Body of pancreas (tissue), 4 donors: ENCODE measurements around the gene TTPAL. TPM values are rescaled to one million over a fixed set of nuclear protein-coding genes. Genes with fewer than 3 reads are reported as not detected.

Experiments used
- ATAC-seq: fragments of 150-250 bp; one replicate; pipeline ENCODE4 v1.9.1; 2016
- DNase-seq, 4 donors: peaks; one replicate each; pipeline ENCODE4 v3.0.0-alpha.2; 2019
- H3K27ac ChIP-seq, 4 donors: fragments of 200-600 bp; sonication (generic); 1 replicate in 3 of 4; 2 replicates in 1 of 4; pipeline versions ENCODE4 v1.5.1 to v1.6.1; 2016 to 2019; ENCODE audit warnings: mild to moderate bottlenecking in 1 of 4, mixed read lengths in 1 of 4, moderate library complexity in 1 of 4
- H3K27me3 ChIP-seq, 2 donors: fragments of 200-600 bp; sonication (generic); one replicate each; pipeline ENCODE4 v1.6.0; 2016; ENCODE audit warnings: mild to moderate bottlenecking in 1 of 2
- H3K36me3 ChIP-seq, 2 donors: fragments of 200-600 bp; sonication (generic); replicated peaks in 1 of 2; 2 replicates each; pipeline ENCODE4 v1.5.1; 2016; ENCODE audit warnings: low read depth in 2 of 2; ENCODE audit not compliant: insufficient read depth in 1 of 2
- H3K4me1 ChIP-seq: fragments of 200-600 bp; sonication (generic); one replicate; pipeline ENCODE4 v1.6.0; 2016
- H3K4me3 ChIP-seq, 2 donors: fragments of 200-600 bp; sonication (generic); 1 replicate in 1 of 2; 2 replicates in 1 of 2; pipeline ENCODE4 v1.5.1; 2016 to 2019
- H3K9me3 ChIP-seq, 3 donors: fragments of 200-600 bp; sonication (generic); 1 replicate in 2 of 3; 2 replicates in 1 of 3; pipeline ENCODE4 v1.5.1; 2016
- POLR2A ChIP-seq, 3 donors: fragments of 450-650 bp; IDR thresholded peaks; one replicate each; pipeline ENCODE4 v1.6.1; 2016; ENCODE audit warnings: antibody characterized with exemption in 3 of 3, mild to moderate bottlenecking in 2 of 3
- WGBS, 2 donors: methylation state at CpG; one replicate each; pipeline ENCODE4 v1.1.5; 2017; 5-methylcytosine and 5-hydroxymethylcytosine counted together
- intact Hi-C: fragments of 100-400 bp; cut with DNase I; formaldehyde crosslinking; loops from one replicate; pipeline ENCODE4 v1.15.1; 2023
- total RNA-seq, 2 donors: library from RNA; depleted of rRNA; stranded (reverse); fragments of >200 nt; gene quantifications; one replicate each; pipeline ENCODE4 v1.1.0, GENCODE V29; 2016
- TF ChIP-seq, protein P1 (sequence below), 7 experiments: fragments of 450-650 bp in 4 of 7; fragments of 200-600 bp in 3 of 7; sonication (generic) in 3 of 7; IDR thresholded peaks; one replicate each; pipeline ENCODE4 v1.5.1; 2016 to 2019; ENCODE audit warnings: antibody characterized with exemption in 7 of 7

Gene TTPAL
- total RNA-seq, 2 donors from 2014 or later, result 8.3 to 9.9 TPM

DNA sequence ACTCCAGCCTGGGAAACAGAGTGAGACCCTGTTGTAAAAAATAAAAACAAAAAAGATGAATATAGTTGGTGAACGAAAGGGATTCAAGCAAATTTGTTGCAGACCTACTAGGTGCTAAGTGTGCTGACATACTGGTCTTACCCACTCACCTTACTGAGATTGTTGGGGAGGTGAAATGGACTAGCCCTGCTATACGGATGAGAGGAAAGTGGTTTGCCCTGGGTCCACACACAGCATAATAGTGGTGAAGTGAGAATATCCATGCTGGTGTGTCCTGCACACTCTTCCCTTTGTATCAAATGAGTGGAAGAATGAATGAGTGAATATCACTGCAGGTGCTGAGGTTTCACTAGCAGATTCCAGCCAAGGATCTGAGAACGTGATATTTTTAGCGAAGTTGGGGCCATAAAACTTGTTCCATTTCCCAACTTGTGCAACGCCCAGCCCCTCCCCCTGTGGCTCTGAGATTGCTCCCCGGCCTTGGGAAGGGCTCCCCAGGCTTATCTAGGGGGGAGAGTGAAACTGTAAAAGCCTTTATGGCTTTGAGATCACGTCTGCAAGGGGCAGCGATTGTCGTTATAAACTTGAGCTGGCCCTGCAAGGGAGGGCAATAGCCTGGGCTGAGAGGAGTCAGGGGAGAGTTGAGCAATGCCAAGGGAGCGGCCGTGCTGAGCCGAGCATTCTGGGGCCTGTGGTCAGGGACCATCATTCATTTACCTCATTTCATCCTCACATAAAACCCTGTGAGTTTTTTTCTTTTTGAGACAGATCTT lies 33.2 kb upstream of the TTPAL start:
- no peaks in the 10 kb centered on the region for H3K9me3 ChIP-seq
- intact Hi-C loops, result no loop called here
- ATAC-seq, result no peak
- H3K36me3 ChIP-seq, result no peaks in the 10 kb centered on the region
- peak in 2 of 4 donors; percentile 18 to 37 for DNase-seq
- H3K27ac ChIP-seq, result no peak overlapping the region
- no peaks in the 10 kb centered on the region for H3K4me1 ChIP-seq
- H3K4me3 ChIP-seq, result no peak overlapping the region
- no peaks in the 10 kb centered on the region for H3K27me3 ChIP-seq
- 26 to 33% methylated on average over 12 of the region's 12 CpGs for WGBS, 2 donors
- TF ChIP-seq, protein P1, sequence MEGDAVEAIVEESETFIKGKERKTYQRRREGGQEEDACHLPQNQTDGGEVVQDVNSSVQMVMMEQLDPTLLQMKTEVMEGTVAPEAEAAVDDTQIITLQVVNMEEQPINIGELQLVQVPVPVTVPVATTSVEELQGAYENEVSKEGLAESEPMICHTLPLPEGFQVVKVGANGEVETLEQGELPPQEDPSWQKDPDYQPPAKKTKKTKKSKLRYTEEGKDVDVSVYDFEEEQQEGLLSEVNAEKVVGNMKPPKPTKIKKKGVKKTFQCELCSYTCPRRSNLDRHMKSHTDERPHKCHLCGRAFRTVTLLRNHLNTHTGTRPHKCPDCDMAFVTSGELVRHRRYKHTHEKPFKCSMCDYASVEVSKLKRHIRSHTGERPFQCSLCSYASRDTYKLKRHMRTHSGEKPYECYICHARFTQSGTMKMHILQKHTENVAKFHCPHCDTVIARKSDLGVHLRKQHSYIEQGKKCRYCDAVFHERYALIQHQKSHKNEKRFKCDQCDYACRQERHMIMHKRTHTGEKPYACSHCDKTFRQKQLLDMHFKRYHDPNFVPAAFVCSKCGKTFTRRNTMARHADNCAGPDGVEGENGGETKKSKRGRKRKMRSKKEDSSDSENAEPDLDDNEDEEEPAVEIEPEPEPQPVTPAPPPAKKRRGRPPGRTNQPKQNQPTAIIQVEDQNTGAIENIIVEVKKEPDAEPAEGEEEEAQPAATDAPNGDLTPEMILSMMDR (IDR thresholded peaks at IDR 0.05), result no peak
- TF ChIP-seq POLR2A (IDR thresholded peaks at IDR 0.05), result no peak

DNA sequence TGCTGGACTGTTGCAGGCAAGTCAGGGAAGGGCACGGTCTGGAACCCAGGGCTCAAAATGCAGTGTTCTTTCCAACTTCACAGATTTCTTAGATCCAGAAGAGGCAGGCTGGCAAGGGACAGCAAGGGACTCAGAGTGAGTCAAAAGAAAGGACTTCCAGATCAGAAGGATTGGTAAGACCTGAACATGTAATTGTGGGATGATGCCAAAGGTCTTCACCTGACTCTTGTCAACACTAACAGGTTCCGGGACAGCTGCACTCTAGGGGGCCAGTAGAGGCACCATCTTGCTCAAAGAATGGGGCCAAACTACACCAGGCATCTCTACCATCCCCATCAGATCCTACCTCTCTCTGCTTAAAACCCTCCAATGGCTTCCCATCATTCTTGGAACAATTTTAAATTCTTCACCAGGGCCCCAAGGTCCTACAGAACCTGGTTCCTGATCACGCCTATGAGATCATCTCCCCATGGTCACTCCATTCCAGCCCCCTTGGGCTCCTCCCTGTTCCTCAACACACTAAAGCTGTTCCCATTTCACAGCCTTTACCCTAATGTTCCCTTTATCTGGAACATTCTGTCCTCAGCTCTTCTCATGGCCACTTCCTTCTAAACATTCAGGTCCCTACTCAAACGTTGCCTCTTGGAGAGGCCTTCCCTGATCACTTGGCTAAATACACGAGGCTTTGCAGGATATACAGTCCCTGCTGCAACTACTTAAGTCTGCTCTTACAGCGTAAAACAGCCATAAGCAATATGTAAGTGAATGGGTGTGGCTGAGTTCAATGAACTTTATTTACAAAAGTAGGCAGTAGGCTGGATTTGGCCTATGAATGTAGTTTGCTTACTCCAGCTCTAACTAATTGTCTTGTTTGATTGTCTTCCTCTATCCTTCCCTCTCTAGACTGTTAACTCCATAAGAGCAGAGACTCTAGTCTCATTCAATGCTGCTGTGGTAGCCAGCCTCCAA lies 29.6 kb upstream of the TTPAL start:
- Histone ChIP-seq H3K4me3 (no peak overlapping the region), H3K27me3 (no peaks in the 10 kb centered on the region), H3K36me3 (no peaks in the 10 kb centered on the region), H3K9me3 (no peaks in the 10 kb centered on the region), H3K27ac (no peak overlapping the region), H3K4me1 (no peaks in the 10 kb centered on the region)
- ATAC-seq, result no peak
- intact Hi-C loops, result no loop called here
- 69 to 76% methylated on average over 6 of the region's 6 CpGs for WGBS, 2 donors
- no peak for TF ChIP-seq POLR2A (IDR thresholded peaks at IDR 0.05)
- TF ChIP-seq, protein P1 (IDR thresholded peaks at IDR 0.05), result no peak
- no peak for DNase-seq

DNA sequence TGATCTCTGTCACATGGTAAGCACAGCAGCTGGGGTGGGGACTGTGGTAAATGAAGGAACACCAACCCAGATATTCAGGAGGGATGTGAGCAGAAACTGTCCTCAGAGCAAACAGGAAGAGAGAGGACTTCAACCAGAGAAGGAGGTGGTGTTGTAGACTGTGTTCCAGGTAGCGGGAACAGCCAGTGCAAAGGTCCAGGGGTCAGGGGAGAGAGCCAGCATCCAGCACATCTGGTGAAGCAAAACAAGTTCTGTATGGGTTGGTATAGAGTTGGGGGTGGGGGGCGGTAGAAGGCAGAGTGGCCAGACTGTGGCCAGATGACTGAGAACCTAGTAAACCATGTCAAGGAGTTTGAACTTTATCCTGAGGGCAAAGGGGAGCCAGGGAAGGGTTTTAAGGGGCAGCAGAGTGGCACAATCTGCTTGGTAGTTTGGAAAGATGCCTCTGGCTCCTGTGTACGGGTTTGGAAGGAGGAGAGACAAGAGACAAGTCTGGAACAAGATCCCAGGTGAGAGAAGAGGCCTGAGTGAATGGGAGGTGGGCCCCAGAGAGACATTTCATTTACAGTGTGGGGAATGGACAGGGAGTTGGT lies 27.8 kb upstream of the TTPAL start:
- TF ChIP-seq POLR2A (IDR thresholded peaks at IDR 0.05), result no peak
- TF ChIP-seq, protein P1 (IDR thresholded peaks at IDR 0.05), result no peak
- Histone ChIP-seq H3K9me3 (no peaks in the 10 kb centered on the region), H3K27ac (no peak overlapping the region), H3K4me1 (no peaks in the 10 kb centered on the region), H3K36me3 (no peaks in the 10 kb centered on the region), H3K4me3 (no peak overlapping the region), H3K27me3 (no peaks in the 10 kb centered on the region)
- intact Hi-C loops, result no loop called here
- no peak for ATAC-seq
- DNase-seq, result no peak
- WGBS, 2 donors, result 80 to 82% methylated on average over 3 of the region's 3 CpGs

DNA sequence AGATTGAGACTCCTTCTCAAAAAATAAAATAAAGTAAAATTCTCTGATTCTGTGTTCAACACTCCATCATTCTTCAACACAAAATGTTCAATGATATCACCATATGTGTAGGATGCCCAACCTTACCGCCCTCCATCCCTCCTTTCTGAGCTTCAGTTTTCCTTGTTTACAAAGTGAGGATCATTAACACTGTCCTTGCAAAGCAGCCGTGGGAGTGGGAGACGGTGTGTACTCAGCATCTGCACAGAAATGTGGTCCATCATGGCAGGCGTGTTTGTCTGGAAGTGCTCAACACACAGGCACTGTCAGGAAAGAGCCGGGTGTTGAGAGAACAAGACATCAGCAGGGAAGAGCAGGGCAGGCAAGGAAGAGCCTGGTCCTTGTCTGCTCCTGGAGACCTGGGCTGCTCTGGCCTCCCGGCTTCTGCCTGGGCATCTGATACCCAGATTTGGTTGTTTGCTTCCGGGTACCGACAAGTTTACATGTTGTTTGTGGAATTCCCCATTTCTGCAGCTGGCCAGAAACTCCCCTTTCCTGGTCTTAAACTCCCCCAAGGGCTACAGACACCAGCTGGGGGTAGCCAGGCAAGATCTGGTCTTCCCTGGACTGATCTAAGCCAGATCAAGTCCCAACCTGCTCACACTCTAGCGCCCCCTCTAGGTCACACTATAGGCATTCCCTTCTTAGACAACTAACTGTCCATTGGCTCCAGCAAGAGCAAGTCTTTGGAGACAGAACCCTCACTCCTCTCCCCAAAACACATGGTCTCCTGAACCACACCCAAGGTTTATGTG lies 26.7 kb upstream of the TTPAL start:
- ATAC-seq, result no peak
- no peaks in the 10 kb centered on the region for H3K36me3 ChIP-seq
- H3K4me1 ChIP-seq, result no peaks in the 10 kb centered on the region
- no peak overlapping the region for H3K27ac ChIP-seq
- no peak for TF ChIP-seq POLR2A (IDR thresholded peaks at IDR 0.05)
- TF ChIP-seq, protein P1 (IDR thresholded peaks at IDR 0.05), result peak in 1 of 7 experiments; percentile 7
- DNase-seq, result no peak
- no peaks in the 10 kb centered on the region for H3K27me3 ChIP-seq
- intact Hi-C loops, result no loop called here
- WGBS, 2 donors, result 54 to 61% methylated on average over 6 to 9 of the region's 9 CpGs
- no peaks in the 10 kb centered on the region for H3K9me3 ChIP-seq
- H3K4me3 ChIP-seq, result no peak overlapping the region
